HCT116 (cell line): Measurements from ENCODE around the gene ANKRD33.

ENCODE experiments used
- ELF1 ChIP-seq: IDR thresholded peaks from 2 replicates; pipeline ENCODE4 v1.6.1; 2012; ENCODE audit warnings: low read depth, borderline replicate concordance
- ZNF274 ChIP-seq: fragments of 200-500 bp; sonication (Bioruptor generic); IDR thresholded peaks from 2 replicates; pipeline ENCODE4 v1.6.1; 2014; ENCODE audit warnings: mild to moderate bottlenecking, low read depth, low read length, inconsistent platforms
- TF ChIP-seq, protein P1 (sequence below), 3 experiments: fragments of 200-600 bp in 1 of 3; sonication (generic) in 1 of 3; IDR thresholded peaks in 2 of 3; conservative IDR thresholded peaks in 1 of 3; 2 replicates each; pipeline ENCODE4 v1.5.1; 2012 to 2017; ENCODE audit warnings: low read depth in 2 of 3, low read length in 2 of 3, antibody characterized with exemption in 1 of 3, borderline replicate concordance in 1 of 3, control low read depth in 1 of 3, mild to moderate bottlenecking in 1 of 3, mixed read lengths in 1 of 3, mixed run types in 1 of 3, moderate library complexity in 1 of 3; ENCODE audit not compliant: insufficient read depth in 1 of 3

DNA sequence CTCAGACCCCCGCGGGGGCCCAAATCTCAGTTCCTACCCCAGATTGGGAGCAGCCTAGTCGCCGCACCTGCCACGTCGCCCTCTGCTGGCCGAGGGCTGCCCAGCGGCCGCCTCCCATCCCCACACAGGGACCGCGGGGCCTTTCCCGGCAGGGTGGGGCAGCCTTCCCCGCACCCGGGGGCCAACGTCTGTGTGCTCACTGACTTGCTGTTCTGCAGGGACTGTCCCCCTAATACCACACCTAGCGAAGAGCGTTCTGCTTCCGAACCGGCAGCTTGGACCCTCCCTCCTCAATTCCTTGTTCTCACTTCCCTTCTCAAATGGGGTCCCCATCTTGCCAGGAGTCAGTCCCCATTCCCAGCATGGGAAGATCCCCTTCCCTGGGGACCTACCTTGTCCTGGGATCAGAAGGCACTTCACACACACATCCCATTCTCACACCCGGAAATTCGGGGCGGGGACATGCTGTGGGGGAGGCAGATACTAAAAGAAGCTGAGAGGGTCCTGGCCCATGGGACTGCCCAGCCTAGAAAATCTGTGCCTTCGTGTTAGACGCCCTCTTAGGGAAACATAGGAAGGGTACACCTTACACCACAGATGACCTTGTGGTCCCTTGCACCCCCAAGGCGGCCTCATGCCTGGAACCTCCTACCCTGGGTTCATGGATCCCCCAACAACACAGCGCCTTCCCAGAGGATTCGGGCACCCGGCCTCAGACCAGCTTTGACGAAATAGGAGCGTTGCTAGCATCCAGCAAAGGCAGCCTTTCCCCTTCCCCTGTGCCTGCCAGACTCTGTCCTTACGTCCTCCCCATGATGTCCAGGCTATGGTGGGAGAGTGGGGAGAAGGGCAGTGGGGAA lies 35.8 kb downstream of the ANKRD33 start:
- TF ChIP-seq, protein P1, sequence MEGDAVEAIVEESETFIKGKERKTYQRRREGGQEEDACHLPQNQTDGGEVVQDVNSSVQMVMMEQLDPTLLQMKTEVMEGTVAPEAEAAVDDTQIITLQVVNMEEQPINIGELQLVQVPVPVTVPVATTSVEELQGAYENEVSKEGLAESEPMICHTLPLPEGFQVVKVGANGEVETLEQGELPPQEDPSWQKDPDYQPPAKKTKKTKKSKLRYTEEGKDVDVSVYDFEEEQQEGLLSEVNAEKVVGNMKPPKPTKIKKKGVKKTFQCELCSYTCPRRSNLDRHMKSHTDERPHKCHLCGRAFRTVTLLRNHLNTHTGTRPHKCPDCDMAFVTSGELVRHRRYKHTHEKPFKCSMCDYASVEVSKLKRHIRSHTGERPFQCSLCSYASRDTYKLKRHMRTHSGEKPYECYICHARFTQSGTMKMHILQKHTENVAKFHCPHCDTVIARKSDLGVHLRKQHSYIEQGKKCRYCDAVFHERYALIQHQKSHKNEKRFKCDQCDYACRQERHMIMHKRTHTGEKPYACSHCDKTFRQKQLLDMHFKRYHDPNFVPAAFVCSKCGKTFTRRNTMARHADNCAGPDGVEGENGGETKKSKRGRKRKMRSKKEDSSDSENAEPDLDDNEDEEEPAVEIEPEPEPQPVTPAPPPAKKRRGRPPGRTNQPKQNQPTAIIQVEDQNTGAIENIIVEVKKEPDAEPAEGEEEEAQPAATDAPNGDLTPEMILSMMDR (IDR thresholded peaks at IDR 0.05 in 2 of 3, conservative IDR thresholded peaks at IDR 0.05 in 1 of 3; ENCODE audit: borderline replicate concordance in 1 of 3, insufficient read depth in 1 of 3, low read depth in 2 of 3, low read length in 2 of 3), result peak; percentile 45 to 96 (median 93); a peak in 5 of 6 replicates
- TF ChIP-seq ELF1 (no peak), ZNF274 (no peak)
